Cardiac muscle cell (in vitro differentiated cells and primary cell): ENCODE results near the gene CSF1. TPM values are rescaled to one million over a fixed set of nuclear protein-coding genes. Genes with fewer than 3 reads are reported as not detected.
A peak's percentile ranks its signal among the peaks of the same experiment; 100 is the strongest.

Experiments
- DNase-seq, 2 donors: peaks; one replicate each; pipeline versions ENCODE4 v3.0.0 to v3.0.0-alpha.2; 2010 to 2017; ENCODE audit warnings: low read depth in 1 of 2, low spot score in 1 of 2
- H3K27ac ChIP-seq: fragments of 200-600 bp; sonication (generic); 2 replicates; pipeline ENCODE4 v1.5.1; 2016
- H3K27me3 ChIP-seq: fragments of 200-600 bp; sonication (generic); 2 replicates; pipeline ENCODE4 v1.6.0; 2016; ENCODE audit warnings: control low read depth
- H3K36me3 ChIP-seq: fragments of 200-600 bp; sonication (generic); 2 replicates; pipeline ENCODE4 v1.5.1; 2016; ENCODE audit warnings: control low read depth
- H3K4me1 ChIP-seq: fragments of 200-600 bp; sonication (generic); 2 replicates; pipeline ENCODE4 v1.8.1; 2017; ENCODE audit warnings: low read depth, mild to moderate bottlenecking, mixed run types
- H3K4me3 ChIP-seq: fragments of 200-600 bp; sonication (generic); 2 replicates; pipeline ENCODE4 v1.5.1; 2016; ENCODE audit warnings: mild to moderate bottlenecking
- H3K9me3 ChIP-seq: fragments of 200-600 bp; sonication (generic); 2 replicates; pipeline ENCODE4 v1.5.1; 2017; ENCODE audit warnings: low read depth, mild to moderate bottlenecking, control low read depth
- CTCF ChIP-seq: IDR thresholded peaks from 2 replicates; pipeline ENCODE4 v1.5.1; 2012; ENCODE audit warnings: low read depth, mild to moderate bottlenecking, low read length
- polyA plus RNA-seq: library from polyadenylated mRNA; unstranded; fragments of >200 nt; fragmentation: Nextera tagmentation; extraction: Ambion mirVana; gene quantifications from 2 replicates; pipeline ENCODE4 v1.2.1, GENCODE V29; 2016
- total RNA-seq: library from RNA; depleted of rRNA; stranded (reverse); fragments of >200 nt; gene quantifications from 2 replicates; pipeline ENCODE4 v1.2.3, GENCODE V29; 2016

Gene CSF1
- total and polyA plus RNA-seq, 2 experiments from 2014 or later, result 4.9 to 5.7 TPM

GRCh38 chr1:109901141-109901523 lies 9.5 kb upstream of the CSF1 start:
- H3K27ac ChIP-seq, result no peak overlapping the region
- no peak for DNase-seq
- H3K27me3 ChIP-seq, result no peaks in the 10 kb centered on the region
- H3K9me3 ChIP-seq, result no peaks in the 10 kb centered on the region
- H3K4me3 ChIP-seq, result no peak overlapping the region
- TF ChIP-seq CTCF, result no peak
- H3K36me3 ChIP-seq, result no peaks in the 10 kb centered on the region
- no peaks in the 10 kb centered on the region for H3K4me1 ChIP-seq

GRCh38 chr1:109901524-109902145 lies 9.0 kb upstream of the CSF1 start:
- DNase-seq, result peak in 1 of 2 donors; percentile 32
- TF ChIP-seq CTCF, result no peak

DNA sequence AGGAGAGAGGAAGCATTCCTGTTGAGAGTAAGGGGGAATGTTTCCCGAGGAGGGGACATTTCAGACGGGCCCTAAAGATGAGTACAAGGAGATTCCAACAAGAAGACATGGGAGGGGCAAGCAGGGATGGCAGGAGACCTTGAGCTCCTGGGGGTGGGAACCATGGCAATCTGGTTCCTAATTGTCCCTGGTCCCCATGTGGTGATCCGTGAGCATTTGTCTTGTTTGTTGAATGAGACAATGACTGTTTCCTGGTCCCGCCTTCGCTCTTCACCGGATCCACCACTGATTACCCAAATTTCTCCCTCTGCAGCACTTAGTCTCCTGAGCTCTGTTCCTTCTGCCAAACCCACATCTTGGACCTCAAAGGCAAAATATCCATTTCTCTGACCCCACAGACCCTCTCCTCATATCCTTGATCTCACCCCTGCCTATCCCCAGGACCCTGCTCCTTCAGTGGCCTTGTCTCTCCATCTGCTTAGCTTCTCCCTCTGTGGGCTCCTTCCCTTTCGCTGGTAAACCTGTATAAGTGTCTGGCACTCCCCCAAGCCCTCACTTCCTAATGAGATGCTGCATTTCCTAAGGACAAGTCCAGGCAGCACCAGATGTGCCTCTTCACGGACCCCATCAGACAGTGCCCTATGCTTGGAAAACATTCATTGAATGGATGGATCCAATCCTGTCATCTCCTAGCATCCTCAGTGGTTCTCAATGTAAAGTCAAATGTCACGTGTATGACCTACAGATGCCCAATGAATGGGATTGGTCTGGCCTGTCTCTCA lies 8.3 kb upstream of the CSF1 start:
- H3K36me3 ChIP-seq, result no peaks in the 10 kb centered on the region

More at GRCh38 chr1:109901524-109902145, 9.0 kb upstream of the CSF1 start:
- H3K27me3 ChIP-seq, result no peaks in the 10 kb centered on the region
- no peak overlapping the region for H3K27ac ChIP-seq
- H3K36me3 ChIP-seq, result no peaks in the 10 kb centered on the region
- no peaks in the 10 kb centered on the region for H3K9me3 ChIP-seq
- H3K4me1 ChIP-seq, result no peaks in the 10 kb centered on the region
- no peak overlapping the region for H3K4me3 ChIP-seq

DNA sequence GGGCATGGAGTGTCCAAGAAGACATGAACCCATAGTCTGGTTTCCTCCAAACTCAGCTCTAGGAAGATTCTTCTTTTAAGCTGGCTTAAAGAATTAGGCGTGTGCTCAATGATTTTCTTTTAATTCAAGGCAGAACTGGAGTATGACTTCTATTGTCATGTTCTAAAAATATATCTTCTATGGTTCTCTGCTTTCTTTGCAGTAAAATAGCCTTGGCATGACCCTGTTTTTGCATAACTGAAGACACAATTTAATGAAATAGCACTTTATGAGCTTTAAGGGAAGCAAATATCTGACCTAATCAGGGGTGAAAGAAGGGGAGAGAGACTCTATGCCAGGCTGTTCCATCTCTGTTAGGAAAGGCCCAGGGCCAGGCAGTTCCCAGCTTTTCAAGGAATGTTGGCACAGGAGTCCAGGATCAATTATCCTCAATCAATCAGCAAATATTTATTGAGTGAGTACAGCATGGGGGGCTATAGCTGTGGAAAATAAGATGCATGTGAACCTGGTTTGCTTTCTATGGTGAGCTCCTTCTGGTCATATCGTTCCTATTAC lies 7.2 kb upstream of the CSF1 start:
- no peak for TF ChIP-seq CTCF
- peaks cover 9% of the 10 kb centered on the region for H3K27me3 ChIP-seq

More for the DNA sequence above, 8.3 kb upstream of the CSF1 start:
- no peak for DNase-seq
- Histone ChIP-seq H3K4me3 (no peak overlapping the region), H3K27ac (no peak overlapping the region), H3K9me3 (no peaks in the 10 kb centered on the region), H3K4me1 (no peaks in the 10 kb centered on the region), H3K27me3 (peaks cover under 1% of the 10 kb centered on the region)
- no peak for TF ChIP-seq CTCF

GRCh38 chr1:109904105-109904817 lies 6.4 kb upstream of the CSF1 start:
- Histone ChIP-seq H3K27ac (no peak overlapping the region), H3K36me3 (no peaks in the 10 kb centered on the region), H3K9me3 (no peaks in the 10 kb centered on the region), H3K4me1 (no peaks in the 10 kb centered on the region), H3K27me3 (peaks cover 12% of the 10 kb centered on the region), H3K4me3 (no peak overlapping the region)
- peak in 1 of 2 donors; percentile 46 for DNase-seq
- TF ChIP-seq CTCF, result no peak

More for the DNA sequence above, 7.2 kb upstream of the CSF1 start:
- H3K27ac ChIP-seq, result no peak overlapping the region
- no peak overlapping the region for H3K4me3 ChIP-seq
- no peak for DNase-seq
- no peaks in the 10 kb centered on the region for H3K36me3 ChIP-seq
- no peaks in the 10 kb centered on the region for H3K9me3 ChIP-seq
- no peaks in the 10 kb centered on the region for H3K4me1 ChIP-seq
